Kidney epithelial cell (primary cell): Measurements from ENCODE around the gene CLCA4. TPM values are rescaled to one million over a fixed set of nuclear protein-coding genes. Genes with fewer than 3 reads are reported as not detected.

Source experiments
- DNase-seq: peaks from one replicate; pipeline ENCODE4 v3.0.0-alpha.2; 2010; ENCODE audit warnings: low read depth
- H3K27me3 ChIP-seq: 2 replicates; pipeline ENCODE4 v1.6.0; 2011; ENCODE audit warnings: low read length; ENCODE audit not compliant: control insufficient read depth, insufficient read depth
- H3K36me3 ChIP-seq: 2 replicates; pipeline ENCODE4 v1.5.1; 2011; ENCODE audit warnings: low read length; ENCODE audit not compliant: control insufficient read depth, insufficient read depth
- H3K4me3 ChIP-seq: 2 replicates; pipeline ENCODE4 v1.5.1; 2011; ENCODE audit warnings: low read depth, mild to moderate bottlenecking, control low read depth, low read length
- total RNA-seq: library from RNA; depleted of rRNA; stranded (reverse); fragments of >200 nt; gene quantifications from 2 replicates; pipeline ENCODE4 v1.2.3, GENCODE V29; 2015
- TF ChIP-seq, protein P1 (sequence below): IDR thresholded peaks from 2 replicates; pipeline ENCODE4 v1.5.1; 2011; ENCODE audit warnings: mild to moderate bottlenecking, moderate library complexity, low read length, control low read depth, inconsistent platforms; ENCODE audit not compliant: insufficient read depth, poor library complexity, severe bottlenecking

Gene CLCA4
- total RNA-seq, 1 donor from 2014 or later: not detected

DNA sequence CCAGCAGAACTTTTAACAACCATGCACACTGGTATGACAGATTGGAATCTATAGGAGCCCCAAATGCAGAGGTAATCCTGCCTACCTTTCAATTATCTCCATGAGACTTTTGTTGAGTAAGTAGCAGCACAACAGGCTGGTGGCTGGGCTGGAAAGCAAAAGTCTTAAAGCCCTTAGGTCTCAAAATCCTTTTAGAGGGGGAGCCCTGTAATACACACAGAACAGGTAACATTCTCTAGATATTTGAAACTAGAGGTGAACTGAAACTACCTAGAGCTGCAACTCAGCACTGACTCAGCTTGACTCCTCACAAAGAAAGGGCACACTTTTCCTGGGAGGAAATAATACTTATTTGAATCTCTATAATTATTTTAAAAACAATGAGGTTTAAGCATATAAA is 71.5 kb downstream of the CLCA4 start:
- Histone ChIP-seq H3K36me3 (no peaks in the 10 kb centered on the region), H3K27me3 (no peaks in the 10 kb centered on the region), H3K4me3 (no peak overlapping the region)
- TF ChIP-seq, protein P1, sequence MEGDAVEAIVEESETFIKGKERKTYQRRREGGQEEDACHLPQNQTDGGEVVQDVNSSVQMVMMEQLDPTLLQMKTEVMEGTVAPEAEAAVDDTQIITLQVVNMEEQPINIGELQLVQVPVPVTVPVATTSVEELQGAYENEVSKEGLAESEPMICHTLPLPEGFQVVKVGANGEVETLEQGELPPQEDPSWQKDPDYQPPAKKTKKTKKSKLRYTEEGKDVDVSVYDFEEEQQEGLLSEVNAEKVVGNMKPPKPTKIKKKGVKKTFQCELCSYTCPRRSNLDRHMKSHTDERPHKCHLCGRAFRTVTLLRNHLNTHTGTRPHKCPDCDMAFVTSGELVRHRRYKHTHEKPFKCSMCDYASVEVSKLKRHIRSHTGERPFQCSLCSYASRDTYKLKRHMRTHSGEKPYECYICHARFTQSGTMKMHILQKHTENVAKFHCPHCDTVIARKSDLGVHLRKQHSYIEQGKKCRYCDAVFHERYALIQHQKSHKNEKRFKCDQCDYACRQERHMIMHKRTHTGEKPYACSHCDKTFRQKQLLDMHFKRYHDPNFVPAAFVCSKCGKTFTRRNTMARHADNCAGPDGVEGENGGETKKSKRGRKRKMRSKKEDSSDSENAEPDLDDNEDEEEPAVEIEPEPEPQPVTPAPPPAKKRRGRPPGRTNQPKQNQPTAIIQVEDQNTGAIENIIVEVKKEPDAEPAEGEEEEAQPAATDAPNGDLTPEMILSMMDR: no peak
- DNase-seq: no peak

DNA sequence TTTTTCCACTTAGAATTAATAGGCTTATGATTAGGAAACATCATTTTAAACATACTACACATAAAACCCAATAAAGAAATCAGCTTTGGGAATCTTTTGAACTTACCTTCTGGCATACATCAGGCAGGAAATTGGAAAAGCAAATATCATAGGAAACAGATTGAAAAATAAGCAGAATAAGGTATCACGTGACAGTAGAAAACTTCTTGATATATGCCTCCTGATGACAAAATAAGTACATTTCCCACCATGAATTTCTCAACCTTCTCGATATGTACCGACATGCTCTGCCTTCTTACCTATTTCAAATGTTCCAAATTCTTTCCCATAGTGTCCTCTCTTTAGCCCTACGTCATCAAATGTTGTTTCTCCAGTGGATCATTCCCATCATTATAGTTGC is 72.4 kb downstream of the CLCA4 start:
- DNase-seq: no peak
- TF ChIP-seq, protein P1: no peak
- Histone ChIP-seq H3K27me3 (no peaks in the 10 kb centered on the region), H3K4me3 (no peak overlapping the region), H3K36me3 (no peaks in the 10 kb centered on the region)

DNA sequence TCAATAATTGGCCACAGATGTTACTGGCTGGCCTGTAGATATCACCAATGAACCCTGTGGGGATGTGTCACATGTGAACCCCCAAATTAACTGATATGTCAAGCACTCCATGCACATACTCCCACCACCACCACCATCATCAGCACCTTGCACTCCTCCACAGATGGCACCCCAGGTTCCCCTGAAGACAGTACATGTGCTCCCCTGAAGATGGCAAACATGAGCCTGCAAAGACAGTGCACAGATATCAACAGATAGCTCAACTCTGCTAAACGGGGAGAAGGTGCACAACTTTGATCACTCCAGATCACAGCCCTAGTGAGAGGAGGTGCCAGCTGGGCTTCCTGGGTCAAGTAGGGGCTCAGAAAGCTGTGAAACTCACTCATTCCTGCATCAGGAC is 74.4 kb downstream of the CLCA4 start:
- Histone ChIP-seq H3K36me3 (no peaks in the 10 kb centered on the region), H3K27me3 (no peaks in the 10 kb centered on the region), H3K4me3 (no peak overlapping the region)
- TF ChIP-seq, protein P1: no peak
- DNase-seq: no peak

Other genes starting within 250 kb of the CLCA4 start
- 18.5 and 26.4 TPM in 2 replicates for gene ODF2L, start 150.8 kb upstream of the CLCA4 start, total RNA-seq
- gene CLCA2, start 122.9 kb upstream of the CLCA4 start, total RNA-seq: not detected in 2 replicates
- not detected in 2 replicates for gene CLCA1, start 78.2 kb upstream of the CLCA4 start, total RNA-seq
- gene SH3GLB1, start 157.5 kb downstream of the CLCA4 start, total RNA-seq: 25.1 and 39.6 TPM in 2 replicates